Erythroblast (primary cell): ENCODE data around the gene STAC.

Experiments
- GATA1 ChIP-seq: IDR thresholded peaks from 2 replicates; pipeline ENCODE4 v1.6.1; 2011; ENCODE audit warnings: low read depth, mild to moderate bottlenecking, control low read depth, low read length, moderate library complexity
- POLR2A ChIP-seq: IDR thresholded peaks from 2 replicates; pipeline ENCODE4 v1.6.1; 2011; ENCODE audit warnings: mild to moderate bottlenecking, low read length

GRCh38 chr3:36597422-36597821 lies 217.1 kb downstream of the STAC start:
- TF ChIP-seq POLR2A, result no peak
- no peak for TF ChIP-seq GATA1
